ENCODE data around the gene PMM2.

PMM2 gene

DNA sequence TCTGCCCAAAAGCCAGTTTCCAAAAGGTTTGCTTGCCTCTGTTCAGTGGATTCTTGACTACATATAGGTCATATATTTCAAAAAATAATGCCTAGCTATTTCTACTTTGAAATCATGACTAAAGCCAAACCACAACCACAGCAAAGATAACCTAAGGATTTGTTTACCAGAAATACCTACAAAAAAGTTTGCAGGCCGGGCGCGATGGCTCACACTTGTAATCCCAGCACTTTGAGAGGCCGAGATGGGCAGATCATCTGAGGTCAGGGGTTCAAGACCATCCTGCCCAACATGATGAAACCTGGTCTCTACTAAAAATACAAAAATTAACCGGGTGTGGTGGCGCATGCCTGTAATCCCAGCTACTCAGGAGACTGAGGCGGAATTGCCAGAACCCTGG, 56.0 kb downstream of the PMM2 start:
- no peak for DNase-seq

DNA sequence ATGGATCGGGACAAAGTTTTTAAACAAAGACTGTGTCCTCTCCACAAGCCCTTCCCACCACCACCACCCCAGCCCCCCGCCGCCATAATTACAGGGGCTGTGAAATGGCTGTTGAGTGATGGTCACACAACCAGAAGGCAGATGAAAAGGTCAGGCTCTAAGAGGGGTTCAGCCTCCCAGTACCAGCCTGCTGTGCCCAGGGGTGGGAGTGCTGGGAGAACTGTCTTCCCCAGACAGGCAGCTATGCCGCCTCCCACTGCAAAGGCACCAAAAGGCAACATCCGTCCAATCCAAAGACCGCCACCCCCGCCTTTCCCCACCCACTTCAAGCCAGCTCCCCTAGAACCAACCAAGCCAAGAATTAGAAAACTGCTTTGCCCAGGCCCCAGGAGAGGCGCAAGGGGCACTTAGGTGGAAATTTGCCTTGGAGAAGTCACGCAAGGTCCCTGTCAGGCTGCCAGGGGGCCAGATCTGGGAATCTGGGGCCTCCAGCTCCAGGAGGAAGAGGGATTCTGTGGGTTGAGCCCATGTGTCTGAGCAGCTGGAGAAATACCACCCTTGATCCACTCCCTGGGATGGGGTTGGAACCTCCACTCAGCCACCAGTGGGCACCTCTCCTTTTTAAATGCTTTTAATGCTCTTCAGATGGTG, 56.8 kb downstream of the PMM2 start:
- DNase-seq, result no peak

DNA sequence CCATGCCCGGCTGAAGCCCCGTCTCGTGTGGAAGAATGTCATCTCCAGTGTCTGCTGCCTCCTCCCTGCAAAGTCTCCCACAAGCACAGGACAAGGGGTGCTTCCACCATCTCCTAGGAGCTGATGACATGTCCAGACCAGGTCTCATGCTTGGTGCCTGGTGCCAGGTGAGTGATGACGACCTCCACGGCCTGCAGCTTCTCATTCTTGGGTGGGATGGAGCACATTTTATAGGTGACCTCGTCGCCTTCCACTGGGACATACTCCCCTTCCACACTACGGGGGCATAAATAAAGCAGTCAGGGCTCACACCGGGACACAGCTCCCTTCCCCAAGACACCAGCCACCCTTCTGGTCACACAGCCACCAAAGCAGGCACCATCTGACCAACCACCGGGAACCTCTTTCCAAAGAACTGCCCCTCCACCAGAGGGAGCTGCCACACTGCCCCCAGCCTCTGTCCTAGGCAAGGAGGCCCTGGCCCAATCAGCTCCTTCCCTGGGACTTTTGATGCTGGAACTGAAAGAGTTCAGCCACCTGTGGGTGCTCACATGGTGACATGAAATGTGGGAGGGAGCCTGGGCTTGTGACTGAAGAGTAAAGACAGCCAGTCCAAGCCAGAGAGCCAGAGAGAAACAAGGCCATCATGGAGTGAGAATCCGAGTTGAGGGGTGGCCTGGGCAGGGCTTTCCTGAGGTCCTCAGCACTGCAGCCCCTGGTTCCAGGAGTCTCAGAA, 57.6 kb downstream of the PMM2 start:
- DNase-seq, result no peak

DNA sequence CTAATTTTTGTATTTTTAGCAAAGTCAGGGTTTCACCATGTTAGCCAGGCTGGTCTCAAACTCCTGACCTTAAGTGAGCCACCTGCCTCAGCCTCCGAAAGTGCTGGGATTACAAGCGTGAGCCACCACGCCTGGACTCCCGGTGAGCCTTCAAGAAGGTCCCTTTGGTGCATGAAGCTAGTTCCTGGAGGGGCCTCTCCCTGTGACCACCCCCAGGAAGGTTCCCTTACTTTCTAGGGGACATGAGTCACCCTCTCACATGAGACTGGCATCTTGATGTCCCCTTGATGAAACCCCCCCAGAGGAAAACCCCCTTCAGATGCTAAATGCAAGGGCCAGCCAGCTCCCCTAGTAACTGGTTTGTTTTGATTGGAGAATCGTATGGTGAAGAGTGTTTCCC, 58.3 kb downstream of the PMM2 start:
- no peak for DNase-seq

DNA sequence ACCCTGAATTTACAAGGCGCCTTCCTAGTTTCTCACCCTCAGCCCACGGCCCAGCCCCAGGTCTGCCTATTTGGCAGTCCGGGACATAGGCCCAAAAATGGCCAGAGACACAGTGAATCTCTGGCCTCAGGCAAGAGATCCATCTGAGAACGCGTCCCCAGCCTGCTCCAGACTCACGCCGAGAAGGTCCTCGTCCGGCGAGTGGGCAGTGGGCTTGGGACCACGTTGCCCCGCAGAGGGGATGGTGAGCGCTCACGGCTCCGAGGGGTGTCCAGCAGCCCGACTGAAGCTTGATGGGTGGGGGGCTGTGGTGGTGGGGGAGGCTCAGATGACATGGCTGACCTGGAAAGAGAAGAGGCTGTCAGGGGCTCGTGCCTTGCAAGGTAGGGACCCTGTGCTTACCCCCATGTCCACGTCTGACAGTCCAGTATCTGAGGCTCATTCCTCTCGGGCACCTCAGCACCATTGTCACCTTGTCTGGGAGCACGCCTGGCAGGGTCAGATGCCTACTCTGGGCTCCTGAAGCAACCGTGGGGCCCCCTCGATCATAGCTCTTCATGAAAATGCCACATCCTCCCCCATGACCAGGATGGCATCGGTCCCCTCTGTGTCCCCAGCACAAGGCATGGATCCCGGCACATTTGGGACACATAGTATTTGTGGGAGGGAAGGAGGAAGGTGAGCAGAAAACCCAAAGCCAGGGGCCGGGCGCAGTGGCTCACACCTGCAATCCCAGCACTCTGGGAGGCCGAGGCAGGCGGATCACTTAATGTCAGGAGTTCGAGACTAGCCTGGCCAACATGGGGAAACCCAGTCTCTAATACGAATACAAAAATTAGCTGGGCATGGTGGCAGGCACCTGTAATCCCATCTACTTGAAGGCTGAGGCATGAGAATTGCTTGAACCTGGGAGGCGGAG, 61.6 kb downstream of the PMM2 start:
- no peak for DNase-seq

DNA sequence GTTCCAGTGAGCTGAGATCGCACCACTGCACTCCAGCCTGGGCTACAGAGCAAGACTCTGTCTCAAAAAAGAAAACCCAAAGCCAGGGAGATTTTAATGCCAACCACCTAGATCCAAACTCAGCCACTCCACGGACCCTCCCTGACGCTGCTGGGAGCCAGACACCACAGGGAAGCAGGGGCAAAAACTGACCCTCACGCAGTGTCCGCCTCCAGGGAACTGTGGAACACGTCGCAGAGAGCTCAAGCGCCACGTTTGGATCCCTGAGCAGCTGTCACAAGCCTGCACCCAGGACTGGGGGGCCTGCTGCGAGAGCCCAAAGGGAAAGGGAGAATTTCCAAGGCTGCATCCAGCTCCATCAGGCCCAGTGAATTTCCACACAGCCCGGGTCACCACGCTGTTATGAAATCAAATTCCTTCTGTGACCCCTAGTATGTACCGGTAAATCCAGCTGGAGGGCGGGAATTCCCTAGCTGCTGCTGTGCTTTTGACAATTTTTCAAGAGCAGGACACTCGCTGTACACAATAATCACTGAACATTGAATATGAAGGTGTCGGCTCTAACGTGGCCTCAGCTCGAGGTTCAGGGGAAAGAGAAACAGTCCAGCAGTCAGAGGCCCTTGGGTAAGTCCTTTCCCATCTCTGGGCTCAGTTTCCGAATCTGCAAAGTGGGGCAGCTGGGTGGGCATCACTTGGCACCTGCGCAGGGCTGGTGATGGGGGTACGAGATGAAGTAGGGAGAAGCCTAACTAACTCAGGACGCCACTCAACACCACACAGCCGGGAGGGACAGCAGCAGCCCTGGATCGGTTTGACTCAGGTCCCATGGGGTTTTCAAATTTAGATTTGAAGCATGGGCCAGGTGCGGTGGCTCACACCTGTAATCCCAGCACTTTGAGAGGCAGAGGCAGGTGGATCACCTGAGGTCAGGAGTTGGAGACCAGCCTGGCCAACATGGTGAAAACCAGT, 62.6 kb downstream of the PMM2 start:
- no peak for DNase-seq

DNA sequence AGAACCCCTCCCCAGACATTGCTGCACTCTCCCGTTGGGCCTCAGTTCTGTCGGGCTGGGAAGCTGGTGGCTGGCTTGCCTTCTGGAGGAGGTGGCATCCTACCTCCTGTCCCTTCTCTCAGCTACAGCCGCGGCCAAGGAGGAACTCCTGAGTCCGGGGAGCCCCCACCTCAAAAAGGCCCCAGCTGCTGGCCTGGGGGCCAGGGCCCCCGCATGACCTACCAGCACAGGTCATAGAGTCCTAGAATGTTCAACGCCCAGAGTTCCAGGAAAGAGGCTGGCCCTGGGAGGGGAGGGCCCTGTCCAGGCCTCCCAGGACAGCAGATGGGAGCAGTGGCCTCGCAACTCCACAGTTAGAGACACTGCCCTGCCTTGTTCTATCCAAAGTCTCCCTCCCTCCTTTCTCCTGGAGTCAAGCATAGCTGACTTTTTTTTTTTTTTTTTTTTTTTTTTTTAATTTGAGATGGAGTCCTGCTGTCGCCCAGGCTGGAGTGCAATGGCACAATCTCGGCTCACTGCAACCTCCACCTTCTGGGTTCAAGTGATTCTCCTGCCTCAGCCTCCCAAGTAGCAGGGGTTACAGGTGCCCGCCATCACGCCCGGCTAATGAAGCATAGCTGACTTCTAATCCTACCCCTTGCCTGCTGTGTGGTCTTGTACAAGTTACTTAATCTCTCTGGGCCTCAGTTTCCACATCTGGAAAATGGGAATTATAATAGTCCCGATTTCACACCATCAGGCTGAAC, 64.1 kb downstream of the PMM2 start:
- no peak for DNase-seq

GRCh38 chr16:8862309-8863130, 64.9 kb downstream of the PMM2 start:
- DNase-seq, result no peak

- DNase-seq, result no peak
These were observed 66.2 kb downstream of the PMM2 start for GRCh38 chr16:8863594-8864424.

DNA sequence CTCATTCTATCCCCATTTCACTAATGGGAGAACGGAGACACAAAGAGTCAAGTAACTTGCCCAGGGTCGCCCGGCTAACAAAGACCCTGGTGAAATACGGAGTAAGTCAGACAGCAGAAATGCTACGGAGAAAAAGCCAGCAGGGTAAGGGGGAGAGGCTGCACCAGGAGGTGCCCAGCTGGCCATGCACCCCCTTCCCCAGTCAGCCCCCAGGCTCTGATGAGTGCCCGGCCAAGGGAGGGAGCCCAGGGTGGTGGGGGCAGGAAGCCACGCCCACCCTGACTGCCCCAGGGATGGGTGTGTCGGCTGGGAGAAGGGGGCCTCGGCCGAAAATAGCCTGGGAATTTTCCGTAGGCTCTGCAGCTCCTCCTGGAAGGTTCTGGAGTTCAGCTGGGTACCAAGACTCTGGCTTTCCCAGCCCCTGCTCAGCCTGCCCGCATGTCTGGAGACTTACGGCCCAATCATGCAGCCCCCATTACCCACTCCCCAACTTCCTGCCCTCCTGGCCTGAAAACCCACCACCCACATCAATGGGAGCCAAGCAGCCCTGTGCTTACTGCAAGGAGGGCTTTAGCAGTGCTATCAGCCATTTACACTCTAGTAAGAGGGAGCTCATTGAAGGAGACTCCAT, 67.0 kb downstream of the PMM2 start:
- DNase-seq, result no peak

GRCh38 chr16:8865145-8865882, 67.7 kb downstream of the PMM2 start:
- no peak for DNase-seq

DNA sequence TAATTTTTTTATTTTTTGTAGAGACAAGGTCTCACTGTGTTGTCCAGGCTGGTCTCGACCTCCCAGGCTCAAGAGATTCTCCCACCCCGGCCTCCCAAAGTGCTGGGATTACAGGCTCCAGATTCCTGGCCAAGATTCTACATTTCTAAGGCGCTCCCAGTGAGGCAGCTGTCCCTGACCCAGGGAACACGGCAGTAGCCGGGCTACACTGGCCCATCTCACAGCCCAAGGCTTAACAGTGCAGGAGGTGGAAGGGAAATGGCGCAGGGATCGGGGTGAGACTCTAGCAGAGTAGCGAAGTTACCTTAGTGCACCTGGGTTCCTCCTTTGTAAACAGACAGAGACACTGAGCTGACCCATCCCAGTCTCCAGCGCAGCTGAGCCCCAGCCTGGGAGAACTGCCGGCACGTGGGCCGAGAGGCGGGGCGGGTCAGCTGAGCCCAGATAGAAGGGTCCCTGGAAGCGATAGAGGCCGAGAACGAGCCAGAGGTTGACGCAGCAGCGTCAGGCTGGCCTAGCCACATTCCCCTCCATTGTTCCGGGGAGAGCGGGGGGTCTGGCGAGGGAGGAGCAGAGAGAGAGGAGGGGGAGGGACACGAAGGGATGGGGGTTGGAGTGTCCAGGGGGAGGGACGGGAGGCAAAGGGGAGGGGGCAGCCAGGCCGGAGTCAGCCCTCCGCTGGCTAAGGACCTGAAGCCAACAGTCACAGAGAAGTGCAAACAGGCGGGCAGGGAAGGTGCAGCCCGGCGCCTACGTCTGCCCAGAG, 68.7 kb downstream of the PMM2 start:
- DNase-seq, result peak; percentile 5

DNA sequence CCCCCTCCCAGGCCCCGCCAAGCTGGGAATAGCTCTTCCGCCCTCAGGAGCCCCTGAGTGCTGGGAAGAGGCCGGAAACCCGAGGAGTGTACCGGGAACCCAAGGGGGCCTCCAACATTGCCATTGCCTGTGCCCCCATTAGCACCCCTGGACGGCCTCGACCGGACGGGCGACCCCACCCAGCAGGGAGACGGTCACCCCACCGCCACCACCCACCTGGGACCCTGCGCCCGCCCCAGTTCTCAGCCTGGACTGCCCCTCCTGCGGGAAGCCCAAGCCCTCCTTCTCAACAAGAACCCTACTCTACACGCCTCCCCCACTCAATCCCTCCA, 69.2 kb downstream of the PMM2 start:
- DNase-seq, result no peak

DNA sequence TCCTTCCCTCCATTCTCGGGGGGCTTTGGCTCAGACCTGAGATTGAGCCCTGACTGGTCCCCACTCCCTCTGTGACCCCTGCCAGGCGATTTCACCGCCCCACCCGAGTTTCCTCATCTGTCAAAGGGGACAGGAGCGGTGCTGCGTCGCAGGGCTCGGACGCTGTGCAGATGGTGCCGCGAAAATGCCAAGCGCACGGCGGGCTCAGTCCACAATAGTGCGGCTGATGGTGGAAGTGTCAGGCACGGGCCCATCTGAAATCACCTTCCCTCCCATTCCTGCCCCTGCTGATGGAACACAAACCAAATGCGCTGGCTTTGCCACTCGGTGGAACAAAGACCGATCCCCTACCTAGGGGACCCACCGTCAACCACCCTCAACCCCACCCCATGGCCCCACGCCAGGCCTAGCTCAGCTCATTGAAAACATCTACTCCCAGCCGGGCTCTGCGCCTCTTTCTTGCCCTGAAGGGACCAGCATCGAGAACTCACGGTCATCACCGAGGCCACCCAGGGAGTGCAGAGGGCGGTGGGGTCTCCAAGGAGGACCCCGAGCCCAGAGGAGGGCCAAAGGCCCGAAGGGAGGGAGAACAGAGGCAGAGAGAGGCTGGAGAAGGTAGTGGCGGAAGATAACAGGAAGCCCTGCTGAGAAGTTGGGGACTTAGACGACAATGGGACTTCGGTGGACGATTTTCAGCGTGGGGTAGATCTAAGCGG, 69.7 kb downstream of the PMM2 start:
- DNase-seq, result peak; percentile 13

GRCh38 chr16:8867932-8868415, 70.3 kb downstream of the PMM2 start:
- DNase-seq, result no peak

DNA sequence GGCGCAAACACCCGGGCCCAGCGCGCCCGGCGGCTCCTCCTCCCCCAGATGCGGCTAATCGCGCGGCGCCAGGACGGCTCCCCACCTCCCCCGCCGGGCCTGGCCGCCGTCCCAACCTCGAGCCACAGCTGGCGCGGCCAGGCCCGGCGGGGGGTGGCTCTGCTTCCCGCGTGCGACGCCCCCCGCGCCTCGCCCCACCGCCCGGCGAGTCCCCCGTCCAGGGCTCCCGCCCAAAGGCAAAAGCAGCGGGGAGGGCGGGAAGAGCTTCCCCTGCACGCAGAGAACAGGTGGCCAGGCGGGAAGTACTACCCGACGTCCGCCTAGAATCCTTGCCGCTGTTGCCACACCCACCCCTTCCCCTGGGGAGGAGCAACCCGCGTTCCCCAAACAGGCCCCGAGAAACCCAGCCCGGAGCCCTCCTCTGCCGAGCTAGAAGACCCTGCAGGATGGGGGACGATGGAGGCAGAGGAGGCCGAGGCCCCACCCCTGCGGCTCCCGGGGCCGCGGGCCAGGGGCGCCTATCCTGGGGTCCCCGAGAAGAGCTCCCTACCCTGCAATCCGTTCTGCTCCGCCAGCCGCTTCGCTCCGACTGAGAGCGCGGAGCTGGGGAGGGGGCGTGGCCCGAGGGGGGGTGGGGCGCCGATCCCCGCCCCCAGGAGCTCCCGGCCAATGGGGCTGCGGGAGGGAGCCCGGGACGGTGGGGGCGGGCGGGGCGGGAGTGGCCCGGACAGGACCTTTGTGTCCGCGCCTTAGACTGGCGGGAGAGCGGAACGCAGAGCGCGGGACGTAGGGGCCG, 71.0 kb downstream of the PMM2 start, which contains the start of gene CARHSP1:
TSS of gene CARHSP1 (minus strand) at position 591 of the 796 bp plus-strand sequence. CDS start 9,678 bp downstream, outside the sequence.
- peak; percentile 82 for DNase-seq

Data from NCI-H1092 (cell line).